Neutrophil (primary cell): ENCODE results near the gene FAM78A.
"Not testable (repeated sequence)": the region's sequence is repeated elsewhere in the genome, so short reads cannot be mapped to it uniquely, and the experiment has no call there.

Experiments
- H3K27ac ChIP-seq: fragments of 200-600 bp; sonication (generic); 2 replicates; pipeline ENCODE4 v1.5.1; 2016; ENCODE audit warnings: mild to moderate bottlenecking, moderate library complexity
- H3K27me3 ChIP-seq: fragments of 200-600 bp; sonication (generic); 2 replicates; pipeline ENCODE4 v1.6.0; 2016; ENCODE audit warnings: mild to moderate bottlenecking
- H3K36me3 ChIP-seq: fragments of 200-600 bp; sonication (generic); 2 replicates; pipeline ENCODE4 v1.5.1; 2017
- H3K4me1 ChIP-seq, 2 experiments: fragments of 200-600 bp in 1 of 2; sonication (generic) in 1 of 2; 1 replicate in 1 of 2; 2 replicates in 1 of 2; pipeline versions ENCODE4 v1.5.1 to v1.6.1; 2013 to 2016; ENCODE audit warnings: low read depth in 1 of 2, low read length in 1 of 2, mild to moderate bottlenecking in 1 of 2, moderate library complexity in 1 of 2; ENCODE audit not compliant: control insufficient read depth in 1 of 2, insufficient read depth in 1 of 2
- H3K4me3 ChIP-seq, 2 experiments: fragments of 200-600 bp in 1 of 2; sonication (generic) in 1 of 2; 1 replicate in 1 of 2; 2 replicates in 1 of 2; pipeline ENCODE4 v1.5.1; 2013 to 2016; ENCODE audit warnings: low read depth in 1 of 2, low read length in 1 of 2, mild to moderate bottlenecking in 1 of 2, moderate library complexity in 1 of 2
- H3K9me3 ChIP-seq: fragments of 200-600 bp; sonication (generic); 2 replicates; pipeline ENCODE4 v1.5.1; 2016
- CTCF ChIP-seq: fragments of 200-600 bp; sonication (generic); IDR thresholded peaks from 2 replicates; pipeline ENCODE4 v1.5.1; 2016; ENCODE audit warnings: antibody characterized with exemption

FAM78A gene

GRCh38 chr9:131270171-131271015, 5.9 kb downstream of the FAM78A start:
- Histone ChIP-seq H3K9me3 (no peaks in the 10 kb centered on the region), H3K27ac (peak overlapping the region; percentile 89), H3K27me3 (no peaks in the 10 kb centered on the region), H3K4me1 (peaks cover 95 to 100% of the 10 kb centered on the region in 2 experiments), H3K4me3 (peak overlapping the region; percentile 56 to 58), H3K36me3 (no peaks in the 10 kb centered on the region)
- TF ChIP-seq CTCF, result peak; percentile 20

GRCh38 chr9:131266266-131267229, 9.8 kb downstream of the FAM78A start:
- H3K9me3 ChIP-seq, result no peaks in the 10 kb centered on the region
- H3K4me3 ChIP-seq, result peak overlapping the region; percentile 0 to 16
- peaks cover 2% of the 10 kb centered on the region for H3K36me3 ChIP-seq
- peak overlapping the region; percentile 89 for H3K27ac ChIP-seq
- H3K4me1 ChIP-seq, result peaks cover 93 to 94% of the 10 kb centered on the region in 2 experiments
- no peaks in the 10 kb centered on the region for H3K27me3 ChIP-seq
- TF ChIP-seq CTCF, result no peak

- peak overlapping the region; percentile 9 to 19 for H3K4me3 ChIP-seq
- H3K27ac ChIP-seq, result peak overlapping the region; percentile 89
- H3K9me3 ChIP-seq, result no peaks in the 10 kb centered on the region
- peaks cover 25% of the 10 kb centered on the region for H3K36me3 ChIP-seq
- no peaks in the 10 kb centered on the region for H3K27me3 ChIP-seq
- TF ChIP-seq CTCF, result no peak
- H3K4me1 ChIP-seq, result peaks cover 70 to 71% of the 10 kb centered on the region in 2 experiments
These were observed 12.1 kb downstream of the FAM78A start for GRCh38 chr9:131264231-131264630.

- H3K27ac ChIP-seq, result peak overlapping the region; percentile 89
- peaks cover 30% of the 10 kb centered on the region for H3K36me3 ChIP-seq
- H3K27me3 ChIP-seq, result no peaks in the 10 kb centered on the region
- TF ChIP-seq CTCF, result no peak
- H3K4me3 ChIP-seq, result peak overlapping the region; percentile 9 to 19
- peaks cover 66% of the 10 kb centered on the region in 2 experiments for H3K4me1 ChIP-seq
- no peaks in the 10 kb centered on the region for H3K9me3 ChIP-seq
These were observed 12.6 kb downstream of the FAM78A start for GRCh38 chr9:131263701-131264100.

GRCh38 chr9:131263033-131263343, 13.3 kb downstream of the FAM78A start:
- not testable (repeated sequence) for H3K27me3 ChIP-seq, H3K9me3 ChIP-seq
- peak overlapping the region; percentile 89 for H3K27ac ChIP-seq
- H3K36me3 ChIP-seq, result peaks cover 34% of the 10 kb centered on the region
- H3K4me1 ChIP-seq, result peaks cover 62 to 66% of the 10 kb centered on the region in 2 experiments
- H3K4me3 ChIP-seq, result peak overlapping the region in 1 of 2 experiments; percentile 9
